Body of pancreas (tissue), 4 donors: ENCODE data around the gene ATXN1.

Experiments used
- CTCF ChIP-seq, 7 experiments: fragments of 450-650 bp in 4 of 7; fragments of 200-600 bp in 3 of 7; sonication (generic) in 3 of 7; IDR thresholded peaks; one replicate each; pipeline ENCODE4 v1.5.1; 2016 to 2019; ENCODE audit warnings: antibody characterized with exemption in 7 of 7
- POLR2A ChIP-seq, 3 donors: fragments of 450-650 bp; IDR thresholded peaks; one replicate each; pipeline ENCODE4 v1.6.1; 2016; ENCODE audit warnings: antibody characterized with exemption in 3 of 3, mild to moderate bottlenecking in 2 of 3

- TF ChIP-seq POLR2A (IDR thresholded peaks at IDR 0.05) (no peak), CTCF (IDR thresholded peaks at IDR 0.05) (no peak)
Observed at GRCh38 chr6:16634855-16635254, 126.4 kb downstream of the ATXN1 start.
